Common myeloid progenitor, CD34-positive (primary cell): Measurements from ENCODE around the gene ARID5A.

Source experiments
- CTCF ChIA-PET: fragments of 350-600 bp; sonication (Branson Sonifier 250); formaldehyde crosslinking; loops from one replicate; lab custom pipeline; 2021; ENCODE audit warnings: antibody characterized with exemption; lab: Charles Lee
- POLR2A ChIA-PET: fragments of 350-600 bp; sonication (Branson Sonifier 250); formaldehyde crosslinking; loops from one replicate; lab custom pipeline; 2021; ENCODE audit warnings: antibody characterized with exemption; lab: Charles Lee
- DNase-seq, 3 donors: peaks; one replicate each; pipeline versions ENCODE4 v3.0.0 to v3.0.0-alpha.2; 2013
- H3K27ac ChIP-seq, 2 experiments: 1 replicate in 1 of 2; 2 replicates in 1 of 2; pipeline ENCODE4 v1.7.0; 2013; ENCODE audit warnings: inconsistent platforms in 2 of 2, low read length in 2 of 2, mild to moderate bottlenecking in 2 of 2, low read depth in 1 of 2, moderate library complexity in 1 of 2; ENCODE audit not compliant: severe bottlenecking in 2 of 2, insufficient read depth in 1 of 2, poor library complexity in 1 of 2
- H3K27me3 ChIP-seq, 5 experiments: replicated peaks in 2 of 5; 1 replicate in 3 of 5; 2 replicates in 2 of 5; pipeline versions ENCODE4 v1.6.1 to v1.7.0; 2013; ENCODE audit warnings: low read length in 4 of 5, mild to moderate bottlenecking in 2 of 5, moderate library complexity in 2 of 5, inconsistent platforms in 1 of 5; ENCODE audit not compliant: insufficient read depth in 5 of 5, control insufficient read depth in 4 of 5
- H3K36me3 ChIP-seq, 4 experiments: 1 replicate in 2 of 4; 2 replicates in 2 of 4; pipeline versions ENCODE4 v1.6.1 to v1.7.0; 2013; ENCODE audit warnings: low read length in 3 of 4, control low read depth in 1 of 4, mild to moderate bottlenecking in 1 of 4; ENCODE audit not compliant: control insufficient read depth in 4 of 4, insufficient read depth in 4 of 4
- H3K4me1 ChIP-seq, 4 experiments: 1 replicate in 3 of 4; 2 replicates in 1 of 4; pipeline versions ENCODE4 v1.6.1 to v1.7.1; 2013; ENCODE audit warnings: low read length in 3 of 4, mild to moderate bottlenecking in 3 of 4, control low read depth in 1 of 4, inconsistent platforms in 1 of 4, moderate library complexity in 1 of 4; ENCODE audit not compliant: control insufficient read depth in 4 of 4, insufficient read depth in 4 of 4; ENCODE audit errors: control extremely low read depth in 1 of 4
- H3K4me3 ChIP-seq, 7 experiments: 1 replicate in 4 of 7; 2 replicates in 3 of 7; pipeline versions ENCODE4 v1.5.1 to v1.7.0; 2013; ENCODE audit warnings: mild to moderate bottlenecking in 7 of 7, low read length in 6 of 7, moderate library complexity in 6 of 7, inconsistent platforms in 2 of 7, low read depth in 2 of 7, control low read depth in 1 of 7; ENCODE audit not compliant: insufficient read depth in 4 of 7, control insufficient read depth in 1 of 7; ENCODE audit errors: extremely low read depth in 1 of 7
- H3K9me3 ChIP-seq, 5 experiments: 1 replicate in 4 of 5; 2 replicates in 1 of 5; pipeline versions ENCODE4 v1.6.1 to v1.7.1; 2013; ENCODE audit warnings: low read length in 4 of 5, mild to moderate bottlenecking in 2 of 5, inconsistent platforms in 1 of 5, low read depth in 1 of 5, moderate library complexity in 1 of 5; ENCODE audit not compliant: control insufficient read depth in 4 of 5, insufficient read depth in 2 of 5; ENCODE audit errors: control extremely low read depth in 1 of 5
- WGBS: methylation state at CpG from one replicate; pipeline ENCODE4 v1.1.5; 2013; ENCODE audit not compliant: insufficient coverage; 5-methylcytosine and 5-hydroxymethylcytosine counted together

The ARID5A gene

DNA sequence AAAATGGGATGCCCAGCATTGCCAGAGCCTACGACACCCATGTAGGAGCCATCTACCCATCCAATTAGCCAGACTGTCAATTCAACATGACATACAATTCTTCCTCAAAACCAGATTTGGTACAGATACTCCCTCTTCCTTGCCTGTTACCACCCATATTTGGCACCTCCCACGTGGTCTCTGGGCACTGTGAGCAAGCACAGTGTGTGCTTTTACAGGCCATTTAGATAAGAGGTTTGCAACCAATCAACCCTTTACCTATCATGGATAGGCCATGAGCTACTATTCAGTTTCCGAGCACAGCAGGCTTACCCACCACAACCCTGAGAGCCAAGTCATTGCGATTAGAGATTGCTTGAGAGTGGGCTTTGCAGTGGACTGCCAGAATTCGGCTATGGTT, 40.9 kb downstream of the ARID5A start:
- CTCF ChIA-PET = interaction anchor here (0.8 to 1.2 kb wide), 3 partner anchors 49 to 227 kb away, joined by 3 to 4 read pairs (median 4); no protein-coding TSS in a partner anchor
- Histone ChIP-seq H3K9me3 (no peaks in the 10 kb centered on the region), H3K27ac (no peak overlapping the region), H3K36me3 (no peaks in the 10 kb centered on the region), H3K27me3 (no peaks in the 10 kb centered on the region), H3K4me3 (no peak overlapping the region), H3K4me1 (no peaks in the 10 kb centered on the region)
- 95% methylated on average over 4 of the region's 5 CpGs for WGBS
- no peak for DNase-seq
- POLR2A ChIA-PET = no interaction called here

DNA sequence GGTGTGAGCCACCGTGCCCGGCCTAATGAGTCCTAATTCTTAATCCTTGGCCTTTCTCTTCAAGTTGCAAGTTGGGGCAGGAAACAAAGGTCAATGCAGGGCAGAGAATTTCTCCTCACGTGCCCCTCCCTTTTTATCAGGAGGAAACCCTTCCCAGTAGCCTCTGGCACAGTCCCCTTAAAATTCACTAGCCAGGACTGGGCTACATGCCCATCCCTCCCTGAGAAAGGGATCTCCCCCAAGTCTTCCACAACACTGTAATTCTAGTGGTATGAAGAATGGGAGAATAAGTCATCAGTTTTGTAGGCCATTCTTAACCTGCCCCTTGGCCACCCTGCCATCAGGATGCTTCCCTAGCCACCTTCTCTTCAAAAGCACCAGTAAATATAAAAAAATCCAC, 42.2 kb downstream of the ARID5A start:
- POLR2A ChIA-PET = no interaction called here
- H3K4me1 ChIP-seq = no peaks in the 10 kb centered on the region
- no peak overlapping the region for H3K27ac ChIP-seq
- no peaks in the 10 kb centered on the region for H3K9me3 ChIP-seq
- CTCF ChIA-PET = interaction anchor here (0.8 to 1.2 kb wide), 2 partner anchors 16 to 52 kb away, joined by 3 read pairs; no protein-coding TSS in a partner anchor
- peaks cover 0 to under 1% (median 0%) of the 10 kb centered on the region in 4 experiments for H3K36me3 ChIP-seq
- H3K27me3 ChIP-seq = no peaks in the 10 kb centered on the region
- WGBS = 100% methylated on average over 3 of the region's 3 CpGs
- DNase-seq = no peak
- H3K4me3 ChIP-seq = no peak overlapping the region

DNA sequence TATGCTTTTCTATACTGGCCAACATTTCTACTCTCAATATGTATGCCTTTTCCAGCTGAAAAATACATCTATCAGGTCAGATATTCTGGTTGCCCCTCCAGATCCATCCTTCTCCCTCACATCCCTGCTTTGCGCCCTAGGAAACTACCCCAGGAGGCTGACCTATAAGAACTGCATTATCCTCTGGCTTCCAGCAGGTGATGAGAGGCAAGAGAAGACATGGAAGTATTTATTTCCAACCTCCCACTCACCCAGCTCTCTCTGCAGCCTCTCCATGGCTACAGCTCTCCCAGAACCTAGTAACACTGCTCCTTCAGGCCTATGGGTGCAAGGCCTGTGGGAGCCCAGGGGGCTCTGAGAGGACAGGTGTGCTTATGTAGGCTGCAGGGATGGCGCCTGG, 42.9 kb downstream of the ARID5A start:
- peaks cover 0 to 7% (median 0%) of the 10 kb centered on the region in 4 experiments for H3K36me3 ChIP-seq
- POLR2A ChIA-PET = no interaction called here
- DNase-seq = no peak
- H3K4me1 ChIP-seq = no peaks in the 10 kb centered on the region
- H3K27me3 ChIP-seq = no peaks in the 10 kb centered on the region
- H3K4me3 ChIP-seq = no peak overlapping the region
- CTCF ChIA-PET = interaction anchor here (0.8 to 1.4 kb wide), 5 partner anchors 15 to 152 kb away, joined by 3 read pairs; no protein-coding TSS in a partner anchor
- no peaks in the 10 kb centered on the region for H3K9me3 ChIP-seq
- WGBS = 100% methylated on average over 1 of the region's 2 CpGs
- no peak overlapping the region for H3K27ac ChIP-seq

DNA sequence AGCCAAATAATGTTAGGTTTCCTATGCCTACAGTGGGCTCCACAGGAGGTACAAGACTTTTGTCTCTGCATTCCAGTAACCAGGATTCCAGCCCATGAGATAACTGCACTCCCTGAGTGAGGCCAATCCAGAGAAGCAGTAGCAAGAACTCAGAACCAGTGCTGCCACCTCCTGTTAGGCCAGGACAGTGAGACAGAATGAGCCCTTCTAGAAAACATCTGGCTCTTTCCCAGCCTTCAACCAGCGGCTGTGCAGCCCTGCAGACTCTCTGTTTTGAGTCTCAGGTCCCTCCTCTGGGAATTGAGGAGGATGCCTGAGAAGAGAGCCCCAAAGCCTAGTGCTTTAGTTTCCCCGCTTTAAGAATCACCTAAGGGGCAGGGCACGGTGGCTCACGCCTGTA, 44.2 kb downstream of the ARID5A start:
- ChIA-PET CTCF (interaction anchor here (1.4 kb wide), 1 partner anchor 23 kb away, joined by 3 read pairs; no protein-coding TSS in a partner anchor), POLR2A (no interaction called here)
- no peak overlapping the region for H3K4me3 ChIP-seq
- peaks cover 0 to 10% (median 0%) of the 10 kb centered on the region in 4 experiments for H3K36me3 ChIP-seq
- WGBS = 97% methylated on average over 3 of the region's 4 CpGs
- H3K9me3 ChIP-seq = no peaks in the 10 kb centered on the region
- H3K27ac ChIP-seq = no peak overlapping the region
- H3K4me1 ChIP-seq = no peaks in the 10 kb centered on the region
- H3K27me3 ChIP-seq = no peaks in the 10 kb centered on the region
- DNase-seq = no peak

DNA sequence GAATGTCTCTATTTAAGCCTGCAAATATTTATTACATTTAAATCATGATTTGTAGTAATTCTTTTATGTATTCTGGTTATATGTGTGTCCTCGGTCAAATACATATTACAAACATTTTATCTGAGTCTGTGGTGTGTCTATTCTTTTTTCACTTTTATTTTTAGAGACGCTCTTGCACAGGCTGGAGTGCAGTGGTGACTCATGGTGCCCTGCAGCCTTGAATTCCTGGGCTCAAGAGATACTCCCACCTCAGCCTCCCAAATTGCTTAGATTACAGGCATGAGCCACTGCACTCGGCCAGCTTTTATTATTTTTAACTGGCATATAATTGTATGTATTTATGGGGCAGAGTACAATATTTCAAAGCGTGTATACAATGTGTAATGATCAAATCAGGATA, 47.5 kb downstream of the ARID5A start:
- H3K36me3 ChIP-seq = peaks cover 0 to 10% (median 3%) of the 10 kb centered on the region in 4 experiments
- 100% methylated on average over 1 of the region's 4 CpGs for whole genome bisulfite sequencing
- no peaks in the 10 kb centered on the region for H3K27me3 ChIP-seq
- ChIA-PET POLR2A (no interaction called here), CTCF (no interaction called here)
- H3K4me3 ChIP-seq = no peak overlapping the region
- H3K9me3 ChIP-seq = no peaks in the 10 kb centered on the region
- no peak overlapping the region for H3K27ac ChIP-seq
- no peak for DNase-seq
- no peaks in the 10 kb centered on the region for H3K4me1 ChIP-seq

DNA sequence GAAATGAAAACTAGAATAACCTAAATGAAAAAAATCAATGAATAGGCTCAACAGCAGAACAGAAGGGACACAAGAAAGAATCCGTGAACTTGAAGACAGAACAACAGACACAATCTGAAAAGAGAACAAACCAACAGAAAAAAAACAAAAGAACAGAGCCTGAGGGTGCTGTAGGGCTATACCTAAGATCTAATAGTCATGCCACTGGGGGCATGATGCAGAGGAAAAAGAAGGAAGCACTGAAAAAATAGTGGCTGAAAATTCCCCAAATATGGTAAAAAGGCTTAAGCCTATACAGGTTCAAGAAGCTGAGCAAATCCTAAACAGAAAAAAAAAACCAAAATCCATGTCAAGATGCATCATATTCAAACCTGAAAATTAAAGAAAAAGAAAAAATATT, 51.3 kb downstream of the ARID5A start:
- no peak overlapping the region for H3K27ac ChIP-seq
- H3K27me3 ChIP-seq = no peaks in the 10 kb centered on the region
- H3K4me3 ChIP-seq = no peak overlapping the region
- no peaks in the 10 kb centered on the region for H3K4me1 ChIP-seq
- no peaks in the 10 kb centered on the region for H3K9me3 ChIP-seq
- POLR2A ChIA-PET = no interaction called here
- peaks cover 8 to 25% (median 15%) of the 10 kb centered on the region in 4 experiments for H3K36me3 ChIP-seq
- CTCF ChIA-PET = no interaction called here
- DNase-seq = no peak
- WGBS = 67% methylated on average over 1 of the region's 1 CpG

DNA sequence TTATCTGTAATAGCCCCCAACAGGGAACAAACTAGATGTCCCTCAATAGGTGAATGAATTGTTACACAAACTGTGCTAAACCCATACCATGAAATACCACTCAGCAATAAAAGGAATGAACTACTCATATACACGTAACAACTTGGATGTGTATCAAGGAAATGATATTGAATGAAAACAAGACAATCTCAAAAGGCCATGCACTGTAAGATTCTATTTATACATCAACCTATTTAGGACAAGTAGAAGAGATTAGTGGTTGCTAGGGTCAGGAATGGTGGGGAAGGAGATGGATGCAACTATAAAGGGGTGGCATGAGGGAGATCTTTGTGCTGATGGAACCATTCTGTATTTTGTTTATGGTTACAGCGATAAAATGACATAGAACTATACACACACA, 54.5 kb downstream of the ARID5A start:
- no peak for DNase-seq
- Histone ChIP-seq H3K27me3 (no peaks in the 10 kb centered on the region), H3K27ac (no peak overlapping the region), H3K9me3 (no peaks in the 10 kb centered on the region), H3K4me1 (peaks cover 0 to 21% (median 9%) of the 10 kb centered on the region in 4 experiments), H3K4me3 (no peak overlapping the region), H3K36me3 (peaks cover 17 to 51% (median 33%) of the 10 kb centered on the region in 4 experiments)
- WGBS = no CpG with 5 or more reads among the region's 2 CpGs
- CTCF ChIA-PET = no interaction called here
- POLR2A ChIA-PET = no interaction called here
